Lower lobe of right lung (tissue), 2 donors: Measurements from ENCODE around the gene C10orf67. TPM values are rescaled to one million over a fixed set of nuclear protein-coding genes. Genes with fewer than 3 reads are reported as not detected.

Source experiments
- ATAC-seq, 2 donors: fragments of 200-7000 bp; cut with Tn5 transposase; one replicate each; pipeline ENCODE4 v1.9.1; 2020 to 2022; ENCODE audit warnings: mild to moderate bottlenecking in 2 of 2, moderate library complexity in 2 of 2
- DNase-seq: peaks from one replicate; pipeline ENCODE4 v3.0.0-alpha.2; 2020
- H3K27ac ChIP-seq: fragments of 200-600 bp; one replicate; pipeline ENCODE4 v1.8.0; 2022
- H3K27me3 ChIP-seq: fragments of 200-600 bp; one replicate; pipeline ENCODE4 v1.8.0; 2022; ENCODE audit warnings: low read depth
- H3K36me3 ChIP-seq: fragments of 200-600 bp; one replicate; pipeline ENCODE4 v1.8.0; 2022; ENCODE audit warnings: mild to moderate bottlenecking
- H3K4me1 ChIP-seq: fragments of 200-600 bp; one replicate; pipeline ENCODE4 v1.8.0; 2022
- H3K4me3 ChIP-seq: fragments of 200-600 bp; one replicate; pipeline ENCODE4 v1.8.0; 2022; ENCODE audit warnings: mild to moderate bottlenecking
- H3K9me3 ChIP-seq: fragments of 200-600 bp; one replicate; pipeline ENCODE4 v1.8.0; 2022
- CTCF ChIP-seq: fragments of 200-600 bp; IDR thresholded peaks from one replicate; pipeline ENCODE4 v1.8.0; 2022; ENCODE audit warnings: antibody characterized with exemption, mild to moderate bottlenecking
- intact Hi-C: fragments of 100-400 bp; cut with DNase I; formaldehyde crosslinking; loops from one replicate; pipeline ENCODE4 v1.11.0; 2022
- total RNA-seq: library from RNA; stranded (reverse); fragmentation: NEBNext Ultra II Directional; extraction: Animal tissue kit (Norgen Biotek cat#: 25700); gene quantifications from one replicate; pipeline ENCODE4 v1.2.1, GENCODE V29; 2021
- donor health status: DM: no; HTN: yes; CAD: no; lungs with severe emphysema.

C10orf67 gene
- total RNA-seq, 1 donor from 2014 or later, result 1.2 TPM

- no peak overlapping the region for H3K27ac ChIP-seq
- no peak overlapping the region for H3K4me3 ChIP-seq
- no peaks in the 10 kb centered on the region for H3K4me1 ChIP-seq
- no peaks in the 10 kb centered on the region for H3K9me3 ChIP-seq
- H3K27me3 ChIP-seq, result no peaks in the 10 kb centered on the region
- ATAC-seq (no peak), DNase-seq (no peak)
- intact Hi-C loops, result no loop called here
- no peaks in the 10 kb centered on the region for H3K36me3 ChIP-seq
- TF ChIP-seq CTCF, result no peak
Observed at GRCh38 chr10:23375366-23375765, 30.8 kb upstream of the C10orf67 start.

- no peak for TF ChIP-seq CTCF
- Histone ChIP-seq H3K9me3 (no peaks in the 10 kb centered on the region), H3K4me3 (no peak overlapping the region), H3K4me1 (peaks cover 5% of the 10 kb centered on the region), H3K36me3 (no peaks in the 10 kb centered on the region), H3K27me3 (no peaks in the 10 kb centered on the region), H3K27ac (no peak overlapping the region)
- no peak for ATAC-seq
- no peak for DNase-seq
- intact Hi-C loops, result no loop called here
Observed at GRCh38 chr10:23373156-23373555, 28.6 kb upstream of the C10orf67 start.

- Histone ChIP-seq H3K4me3 (no peak overlapping the region), H3K27me3 (no peaks in the 10 kb centered on the region), H3K9me3 (no peaks in the 10 kb centered on the region), H3K27ac (no peak overlapping the region), H3K36me3 (no peaks in the 10 kb centered on the region), H3K4me1 (peaks cover 7% of the 10 kb centered on the region)
- no peak for ATAC-seq
- DNase-seq, result no peak
- intact Hi-C loops, result no loop called here
- no peak for TF ChIP-seq CTCF
Observed at GRCh38 chr10:23371073-23371472, 26.5 kb upstream of the C10orf67 start.

GRCh38 chr10:23370106-23370505, 25.5 kb upstream of the C10orf67 start:
- H3K27ac ChIP-seq, result no peak overlapping the region
- H3K4me3 ChIP-seq, result no peak overlapping the region
- peak in 1 of 2 donors; percentile 39 for ATAC-seq
- DNase-seq, result no peak
- no peaks in the 10 kb centered on the region for H3K27me3 ChIP-seq
- intact Hi-C loops, result no loop called here
- peaks cover 7% of the 10 kb centered on the region for H3K4me1 ChIP-seq
- no peak for TF ChIP-seq CTCF
- no peaks in the 10 kb centered on the region for H3K9me3 ChIP-seq
- H3K36me3 ChIP-seq, result no peaks in the 10 kb centered on the region

- Histone ChIP-seq H3K27me3 (no peaks in the 10 kb centered on the region), H3K4me3 (no peak overlapping the region), H3K36me3 (no peaks in the 10 kb centered on the region), H3K4me1 (peaks cover 7% of the 10 kb centered on the region), H3K9me3 (no peaks in the 10 kb centered on the region), H3K27ac (no peak overlapping the region)
- intact Hi-C loops, result no loop called here
- TF ChIP-seq CTCF, result no peak
- no peak for DNase-seq
- no peak for ATAC-seq
Observed at GRCh38 chr10:23368816-23369640, 24.4 kb upstream of the C10orf67 start.
